NCI-H146 treated with DMSO at 0.1 percent for 48 hours (cell line): ENCODE results near the gene MAB21L1.

Source experiments
- DNase-seq: peaks from one replicate; lab custom pipeline; 2025; ENCODE audit not compliant: unreplicated experiment; lab: John Stamatoyannopoulos, UW

MAB21L1 gene

DNA sequence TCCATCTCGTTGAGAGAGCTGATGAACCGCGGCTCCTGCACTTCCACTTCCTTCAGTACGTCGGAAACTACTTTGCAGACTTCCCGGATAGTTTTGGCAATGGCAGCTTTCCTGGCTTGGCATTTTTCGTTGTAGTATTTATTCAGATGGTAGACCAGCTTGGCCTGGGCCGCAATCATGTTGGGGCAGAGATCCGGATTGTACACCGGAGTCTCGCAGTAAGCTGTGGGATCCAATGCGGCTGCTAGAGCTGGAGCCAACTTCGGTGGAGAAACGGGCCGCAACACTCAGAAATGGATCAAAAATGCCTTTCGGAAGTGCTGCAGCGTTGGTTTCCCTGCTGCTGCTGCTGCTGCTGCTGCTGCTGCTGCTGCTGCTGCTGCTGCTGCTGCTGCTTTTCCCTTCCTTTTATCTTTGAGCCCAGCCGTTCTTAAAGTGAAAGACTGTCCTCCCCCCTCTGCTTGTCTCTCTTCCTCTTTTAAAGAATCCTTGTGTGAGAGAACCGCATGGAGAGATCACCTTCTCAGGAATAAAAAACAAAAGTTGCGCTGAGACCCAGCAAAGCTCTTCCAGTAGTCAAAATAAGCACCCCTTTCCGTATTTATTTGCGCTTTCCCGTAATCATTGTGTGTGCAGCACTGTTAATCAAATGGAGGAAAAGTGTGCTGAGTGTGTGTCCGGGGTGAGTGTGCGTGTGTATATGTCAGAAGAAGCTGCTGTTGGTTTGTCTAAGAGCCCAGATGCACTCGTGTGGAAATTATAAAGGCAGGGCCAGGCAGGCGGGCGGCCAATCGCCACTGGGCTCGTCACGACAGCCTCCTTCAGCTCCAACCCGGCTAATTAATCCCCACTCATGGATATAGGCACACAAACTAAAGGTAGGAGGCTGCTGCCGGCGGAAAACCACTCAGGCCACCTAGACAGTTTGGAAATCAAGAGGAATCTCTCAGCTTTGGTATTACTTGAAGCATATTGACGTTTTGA is at the start of gene MAB21L1:
TSS of gene MAB21L1 (minus strand) at position 730 of the 984 bp plus-strand sequence. CDS start at position 179, 551 bp downstream.
- no peak for DNase-seq

DNA sequence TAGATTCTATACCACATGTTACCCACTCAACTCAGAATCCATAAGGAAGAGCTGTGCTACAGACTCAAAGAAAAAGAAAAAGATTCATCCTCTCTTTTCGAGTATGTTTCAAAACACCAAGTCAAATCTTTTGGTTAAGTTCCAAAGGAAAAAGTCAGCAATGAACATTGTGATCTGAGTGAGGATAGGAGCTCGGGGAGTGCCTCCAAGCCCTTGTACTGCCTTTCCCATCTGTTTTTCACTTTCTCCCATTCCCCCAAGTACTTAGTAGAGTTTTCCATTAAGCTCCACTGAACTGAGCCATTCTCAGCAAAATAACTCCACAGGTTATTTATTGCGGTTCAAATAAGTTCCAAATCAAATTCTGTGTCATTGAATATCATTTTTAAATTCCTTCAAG is 47.7 kb upstream of the MAB21L1 start:
- DNase-seq, result no peak

DNA sequence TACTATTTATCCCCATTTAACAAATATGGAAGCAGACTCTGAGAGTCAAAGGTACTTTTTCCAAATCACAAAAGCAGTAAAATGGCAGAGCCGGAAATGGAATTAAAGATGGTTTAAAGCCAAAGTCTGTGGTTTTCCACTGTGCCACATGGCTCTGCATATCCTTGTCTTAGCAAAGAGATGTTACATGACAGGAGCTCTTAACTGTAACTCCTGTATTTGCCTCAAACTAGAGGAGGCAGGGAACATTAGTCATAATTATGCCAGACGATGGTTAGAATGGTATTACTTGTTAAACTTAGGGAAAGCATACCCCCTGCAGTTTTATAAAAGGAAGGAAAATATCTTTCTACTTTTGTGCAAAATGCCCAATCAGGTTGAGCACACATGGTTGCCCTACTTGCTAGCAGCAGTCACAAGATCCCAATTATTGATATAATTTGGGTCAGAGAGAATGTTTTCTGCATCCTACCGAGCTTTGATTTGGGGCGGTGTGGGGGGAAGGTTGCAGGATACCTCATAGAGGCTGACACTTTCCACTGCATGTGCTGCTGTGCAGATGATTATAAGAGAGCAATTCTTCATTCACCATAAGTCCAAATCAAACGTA is 42.0 kb upstream of the MAB21L1 start:
- DNase-seq, result no peak

DNA sequence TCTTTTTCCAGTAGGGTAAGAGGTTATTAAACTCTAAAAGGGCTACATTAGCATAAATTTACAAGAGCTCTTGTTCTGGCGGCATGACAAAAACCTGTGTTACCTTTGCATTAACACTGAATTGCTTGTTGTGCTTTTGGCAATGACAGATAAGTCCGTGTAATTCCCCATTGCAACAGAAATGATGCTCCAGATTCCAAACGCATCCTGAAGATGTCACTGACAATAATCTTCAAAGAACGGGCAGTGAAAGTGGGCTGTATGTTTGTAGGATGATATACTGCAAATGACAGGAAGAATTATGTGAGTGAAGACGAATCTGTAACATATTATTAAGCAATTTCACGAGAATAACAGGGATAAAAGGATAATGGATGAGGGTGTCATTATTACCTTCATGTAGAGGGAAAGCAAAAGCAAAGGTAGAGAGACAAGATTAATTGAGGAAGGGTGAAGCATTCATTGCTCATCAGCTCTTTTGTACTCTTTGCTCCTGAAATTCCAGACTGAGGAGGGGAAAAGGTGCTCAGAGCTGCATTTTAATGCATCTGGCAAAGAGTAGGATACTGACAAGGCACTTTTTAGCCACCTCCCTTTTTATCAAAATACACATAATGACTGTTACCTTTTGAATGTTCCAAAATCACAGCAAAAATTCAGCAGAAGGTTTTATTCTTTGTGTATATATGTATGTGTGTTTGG is 38.5 kb upstream of the MAB21L1 start:
- peak; percentile 77 for DNase-seq

DNA sequence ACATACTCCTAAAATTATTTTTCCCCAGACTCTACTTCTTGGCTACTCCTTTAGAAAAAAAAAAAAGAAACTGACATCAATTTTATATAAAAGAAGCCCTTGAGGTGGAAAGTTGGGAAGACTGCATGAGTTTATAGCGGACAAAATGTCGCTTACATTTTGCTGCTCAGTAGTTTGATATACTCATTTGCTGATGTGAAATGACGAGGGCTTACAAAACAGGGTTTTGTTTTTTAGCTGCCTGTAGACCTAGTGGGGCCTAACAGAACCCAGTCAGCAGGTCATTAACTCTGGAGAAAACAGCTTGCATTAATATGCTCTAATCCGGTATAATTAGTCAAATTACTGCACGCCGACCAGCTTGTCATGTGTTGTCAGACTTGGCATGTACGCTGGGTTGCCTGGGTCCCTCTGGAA is 37.6 kb upstream of the MAB21L1 start:
- no peak for DNase-seq

DNA sequence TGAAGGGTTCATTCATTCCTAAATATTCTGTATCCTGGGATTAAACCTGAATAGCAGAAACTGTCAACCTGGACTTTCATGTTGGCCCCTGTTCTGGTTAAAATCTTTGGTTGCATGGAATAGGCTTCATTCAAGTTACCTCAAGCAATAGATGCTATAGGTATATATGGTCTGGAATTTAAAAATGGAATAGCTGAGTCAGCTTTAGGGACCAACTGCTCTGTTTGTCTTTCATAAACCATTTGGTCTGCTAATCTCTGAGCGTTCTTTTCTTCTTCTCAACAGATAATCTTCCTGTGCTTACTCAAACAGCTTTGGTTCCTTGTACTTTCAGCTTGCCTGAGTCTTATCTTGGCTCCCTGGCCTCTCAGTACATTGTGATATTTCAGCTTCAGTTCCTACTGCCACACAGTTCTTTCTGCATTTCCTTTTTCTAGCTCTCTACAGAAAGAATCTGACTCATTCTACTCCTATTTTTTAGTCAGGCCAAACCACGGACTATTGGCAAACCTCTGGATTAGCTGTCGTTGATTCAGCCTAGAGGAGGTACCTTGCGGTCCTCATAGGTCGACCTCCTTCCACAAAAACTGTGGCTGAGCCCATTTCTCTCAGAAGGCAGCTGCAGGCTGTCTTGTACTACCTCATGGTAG is 35.9 kb upstream of the MAB21L1 start:
- DNase-seq, result no peak

DNA sequence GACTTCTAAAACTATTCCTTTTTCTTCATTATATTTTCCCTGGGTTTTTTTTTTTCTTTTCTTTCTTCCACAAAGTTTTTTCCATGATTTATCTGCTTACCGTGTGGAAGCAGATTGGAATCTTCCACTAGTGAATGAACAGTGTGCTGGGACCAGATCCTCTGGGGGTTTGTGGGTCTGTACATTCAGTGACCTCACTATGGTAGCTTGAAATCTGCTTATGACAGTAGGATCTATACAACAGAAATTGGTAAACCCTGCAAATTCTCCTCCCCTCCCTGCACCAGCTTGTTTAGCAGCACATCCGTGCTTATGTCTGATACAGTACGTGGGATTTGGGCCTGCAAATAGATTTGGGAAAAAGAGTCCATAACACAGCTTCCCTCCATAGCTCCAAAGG is 26.0 kb upstream of the MAB21L1 start:
- DNase-seq, result no peak

DNA sequence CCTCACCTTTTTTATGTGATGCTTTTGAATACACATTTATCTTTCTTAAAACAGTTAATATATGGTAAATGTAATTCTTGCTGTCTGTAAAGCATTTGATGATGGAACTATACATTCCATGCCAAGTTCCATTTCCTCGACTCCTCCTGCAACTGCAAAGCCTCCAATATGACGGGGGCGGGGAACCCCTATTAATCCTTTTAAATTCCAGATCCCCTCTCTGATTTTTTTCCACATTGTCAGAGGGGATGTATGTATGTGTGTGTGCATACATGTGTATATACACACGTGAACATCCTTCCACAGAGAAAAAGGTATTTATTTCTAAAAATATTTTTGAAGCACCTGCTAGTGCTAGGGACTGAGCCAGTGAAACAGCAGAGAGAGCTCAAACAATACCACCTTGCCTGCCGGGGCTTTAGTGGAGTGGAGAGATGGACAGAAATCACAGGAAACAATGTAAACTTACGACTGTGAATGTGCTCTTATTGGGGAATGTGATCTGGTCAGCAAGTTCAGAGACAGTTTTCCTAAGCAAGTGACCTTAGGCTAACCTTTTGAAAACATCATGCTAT is 25.3 kb upstream of the MAB21L1 start:
- peak; percentile 17 for DNase-seq

DNA sequence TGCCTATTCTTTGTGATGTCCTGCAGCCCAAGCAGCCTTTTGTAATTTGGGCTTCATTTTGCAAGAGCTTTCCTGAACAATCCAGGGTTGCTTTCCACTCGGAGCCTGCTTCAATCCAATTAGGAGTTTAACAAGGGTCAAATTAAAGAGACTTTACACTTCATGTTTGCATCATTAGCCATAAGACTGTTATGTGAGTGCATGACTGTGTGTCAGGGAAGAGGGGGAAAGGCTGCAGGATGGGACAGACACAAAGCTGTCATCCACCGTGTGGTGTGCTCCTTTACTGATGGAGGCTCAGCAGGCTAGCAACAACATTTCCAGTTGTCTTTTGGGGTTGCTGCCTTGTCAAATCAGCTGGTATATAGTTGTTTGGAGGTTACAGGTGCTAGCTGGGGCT is 23.7 kb upstream of the MAB21L1 start:
- DNase-seq, result peak; percentile 83

DNA sequence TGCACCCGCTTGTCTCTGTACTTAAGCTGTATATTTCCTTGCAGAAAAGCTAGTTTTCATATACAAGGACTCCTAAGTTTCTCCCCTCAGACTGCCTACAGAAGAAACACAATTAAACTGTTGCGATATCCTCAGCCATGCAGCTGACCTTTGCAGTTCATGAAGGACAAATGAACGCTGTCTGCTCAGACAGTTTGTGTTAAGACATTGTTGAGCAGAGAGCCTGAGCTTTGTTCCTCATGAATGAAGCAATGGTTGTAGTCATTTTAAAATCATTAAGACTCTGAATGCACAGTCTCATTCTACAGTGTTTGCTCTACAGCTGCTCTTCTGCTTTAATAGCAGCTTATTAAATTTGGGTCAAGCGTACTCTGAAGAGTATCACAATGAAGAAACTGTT is 23.2 kb upstream of the MAB21L1 start:
- peak; percentile 96 for DNase-seq

DNA sequence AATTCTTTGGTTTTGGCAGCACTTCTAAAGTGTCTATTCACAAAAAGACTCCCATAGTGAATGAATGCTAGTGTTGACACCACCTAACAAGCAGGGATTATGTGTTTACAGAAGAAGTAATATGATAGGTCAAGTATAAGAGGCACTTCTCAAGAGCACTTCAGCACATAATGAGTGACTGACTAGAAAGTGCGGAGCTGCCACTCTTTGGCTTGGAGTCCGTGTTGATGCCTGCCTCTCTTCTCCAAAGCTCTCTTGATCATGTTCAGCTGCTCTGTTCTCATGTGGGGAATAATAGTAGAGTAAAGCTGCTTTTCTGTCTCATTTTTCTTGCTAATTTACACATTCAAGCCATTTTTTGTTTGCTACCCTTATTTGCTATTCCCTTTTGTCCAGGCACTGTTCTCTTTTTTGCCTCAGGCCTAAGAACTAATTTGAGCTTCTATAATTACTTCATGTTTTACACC is 22.7 kb upstream of the MAB21L1 start:
- peak; percentile 96 for DNase-seq

DNA sequence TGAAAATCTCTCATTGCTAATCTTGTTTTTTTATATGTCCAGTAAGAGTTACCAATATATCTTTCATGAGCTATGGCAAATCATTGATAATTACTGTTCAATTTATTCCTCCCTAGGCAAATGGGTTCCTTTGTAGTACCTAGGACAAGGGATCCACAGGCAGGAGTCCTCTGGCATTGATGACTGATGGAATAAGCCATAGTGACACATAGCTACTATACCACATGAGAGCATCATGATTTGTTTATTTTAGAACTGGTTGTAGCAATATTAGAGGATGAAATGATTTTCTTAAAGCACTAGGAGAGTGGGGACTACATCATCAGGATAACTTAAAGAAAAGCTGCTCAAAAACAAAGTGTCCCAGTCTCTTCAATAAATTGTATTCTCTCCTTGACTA is 21.7 kb upstream of the MAB21L1 start:
- DNase-seq, result peak; percentile 57

DNA sequence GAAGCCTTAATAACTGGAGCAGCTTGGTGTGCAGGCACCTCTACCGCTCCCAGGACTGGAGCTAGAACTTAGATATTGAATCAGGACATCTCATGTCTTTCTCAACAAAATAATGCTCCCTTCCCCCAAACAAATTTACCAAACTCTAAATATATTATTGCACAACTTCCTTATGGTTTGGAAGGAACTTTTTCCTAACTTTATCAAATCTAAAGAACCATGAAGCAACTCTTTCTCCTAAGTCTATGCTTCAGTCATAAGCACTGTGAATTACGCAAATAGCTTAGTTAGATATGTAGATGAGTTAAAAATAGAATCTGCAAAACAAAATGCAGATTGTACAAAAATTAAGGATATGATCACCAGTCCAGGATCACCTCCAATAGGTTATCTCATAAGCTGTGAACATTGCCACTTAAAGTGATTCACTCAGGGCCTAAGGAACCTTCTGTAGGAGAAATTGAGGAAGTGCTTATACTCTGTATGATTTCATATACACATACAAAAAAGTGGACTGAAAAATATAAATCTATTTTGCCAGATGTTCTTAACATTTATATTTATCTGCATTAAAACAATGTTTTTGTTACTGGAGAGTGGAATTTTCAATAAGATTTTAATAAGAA is 20.4 kb upstream of the MAB21L1 start:
- no peak for DNase-seq

DNA sequence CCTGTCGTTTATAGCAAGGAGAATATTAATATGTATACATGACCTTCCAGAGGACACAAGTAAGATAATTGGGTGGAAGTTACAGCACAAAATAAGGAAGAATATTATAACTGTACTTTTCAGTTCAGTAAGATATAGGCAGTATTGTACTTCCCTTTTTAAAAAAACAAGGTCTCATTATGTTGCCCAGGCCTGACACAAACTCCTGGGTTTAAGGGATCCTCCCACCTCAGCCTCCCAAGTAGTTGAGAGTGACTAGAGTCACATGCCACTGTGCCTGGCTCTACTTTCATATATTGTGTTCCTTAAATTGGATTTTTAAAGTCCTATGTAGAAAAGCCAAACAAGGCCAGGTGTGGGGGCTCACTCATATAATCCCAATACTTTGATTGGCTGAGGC is 19.5 kb upstream of the MAB21L1 start:
- DNase-seq, result no peak

DNA sequence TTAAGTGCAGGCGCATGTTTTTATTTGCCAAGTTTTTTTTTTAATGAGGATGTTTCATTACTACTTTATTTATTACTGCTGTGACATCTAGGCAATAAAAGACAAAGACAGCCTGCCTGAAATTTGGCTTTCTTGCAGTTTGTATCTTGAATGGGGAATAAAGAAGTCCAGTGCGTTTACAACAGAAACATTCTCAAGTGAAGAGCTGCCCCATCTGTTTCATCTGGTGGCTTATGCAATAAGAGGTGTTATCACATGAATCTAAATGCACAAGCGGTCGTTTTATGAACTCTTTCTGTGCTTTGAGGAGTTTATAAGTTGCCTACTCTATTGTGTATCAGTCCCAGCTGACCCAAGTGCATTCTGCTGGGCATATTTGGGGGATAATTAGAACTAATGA is 12.6 kb upstream of the MAB21L1 start:
- no peak for DNase-seq

DNA sequence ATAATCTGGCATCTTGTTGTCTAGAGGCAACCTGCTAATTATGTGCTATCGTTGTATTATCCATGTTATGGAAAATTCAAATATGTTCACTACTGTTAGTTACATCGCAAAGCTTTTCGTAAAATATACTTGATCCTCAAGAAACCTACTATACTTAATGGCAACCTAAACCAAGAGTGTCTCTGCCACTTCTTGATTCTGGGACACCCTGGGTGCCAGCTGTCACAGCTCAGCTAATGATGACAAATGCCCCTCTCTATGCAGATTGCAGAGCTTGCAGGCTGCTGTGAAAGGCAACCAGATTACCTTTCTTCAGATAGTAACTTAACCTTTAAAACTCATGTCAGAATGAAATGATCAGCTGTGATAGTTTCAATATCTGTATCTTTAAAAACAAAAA is 8.9 kb upstream of the MAB21L1 start:
- DNase-seq, result peak; percentile 77

DNA sequence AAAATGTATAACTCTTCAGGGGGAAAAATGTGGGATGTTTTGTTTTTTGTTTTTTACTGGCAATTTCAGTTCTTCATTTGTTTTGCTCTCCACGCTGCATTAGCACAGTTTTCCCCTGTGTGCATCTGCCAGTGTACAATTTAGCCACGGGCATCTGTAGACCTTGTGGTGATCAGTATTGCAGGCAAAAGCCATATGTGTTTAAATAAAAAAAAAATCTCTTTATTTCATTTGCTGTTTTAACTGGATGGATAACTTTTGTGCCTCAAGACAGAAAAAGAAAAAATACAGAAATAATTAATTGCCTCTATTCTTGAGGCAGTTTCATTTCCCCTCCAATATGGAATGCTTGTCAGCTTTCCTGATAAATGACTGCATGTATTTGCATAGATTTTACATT is 7.9 kb upstream of the MAB21L1 start:
- no peak for DNase-seq

DNA sequence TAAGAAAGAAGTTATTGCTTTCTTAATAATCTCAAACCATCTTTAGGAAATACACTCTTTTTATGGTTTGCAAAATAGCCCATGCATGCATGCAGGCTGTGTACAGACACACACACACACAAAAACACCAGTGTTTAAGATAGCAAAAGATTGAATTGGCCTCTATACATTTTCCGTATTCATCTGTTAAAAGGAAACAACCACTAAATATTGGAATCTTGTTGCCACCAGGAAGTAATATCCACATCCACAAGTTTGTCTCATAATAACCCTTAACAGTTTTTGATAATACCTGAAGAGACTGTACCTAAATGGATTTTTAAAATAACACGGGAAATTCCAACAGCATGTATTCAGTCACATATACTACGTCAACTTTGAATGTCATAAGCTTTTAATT is 7.3 kb upstream of the MAB21L1 start:
- DNase-seq, result no peak

DNA sequence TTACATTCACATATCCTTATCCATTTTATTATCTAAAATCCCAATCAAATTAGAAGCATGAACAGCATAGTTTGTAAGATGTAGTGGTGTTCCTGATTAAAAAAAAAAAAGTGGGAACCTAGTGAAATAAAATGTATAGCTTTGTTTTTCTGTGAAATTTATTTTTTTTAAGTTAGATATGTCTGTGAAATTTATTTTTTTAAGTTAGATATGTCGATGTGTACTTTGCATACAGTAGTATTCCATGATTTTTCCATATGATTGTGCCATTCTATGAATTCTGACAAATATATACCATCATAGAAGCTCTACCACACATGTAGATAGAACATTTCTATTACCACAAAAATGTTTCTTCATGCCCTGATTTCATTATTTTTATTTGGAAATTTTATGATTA is 6.0 kb upstream of the MAB21L1 start:
- DNase-seq, result no peak

DNA sequence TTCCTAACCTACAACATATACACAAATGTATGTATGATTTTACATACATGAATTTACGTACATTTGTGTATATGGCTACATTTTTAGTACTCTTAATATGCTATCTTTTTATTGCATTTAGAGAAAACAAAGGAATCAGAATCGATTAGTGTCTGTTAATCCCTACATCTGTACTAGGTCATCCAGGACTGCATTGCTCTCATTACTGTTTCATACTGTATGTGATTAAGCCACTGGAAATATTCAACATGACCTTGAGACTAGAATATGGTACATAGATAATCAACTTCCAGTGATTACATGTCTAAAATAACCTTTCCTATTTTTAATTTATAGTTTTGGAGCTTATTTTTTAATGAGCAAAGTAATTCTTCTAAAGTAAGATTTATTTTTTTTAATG is 5.3 kb upstream of the MAB21L1 start:
- DNase-seq, result no peak
